Spinal cord (tissue), 10 donors: Measurements from ENCODE around the gene DRICH1. TPM values are rescaled to one million over a fixed set of nuclear protein-coding genes. Genes with fewer than 3 reads are reported as not detected.
"Not testable (repeated sequence)": the region's sequence is repeated elsewhere in the genome, so short reads cannot be mapped to it uniquely, and the experiment has no call there.

Source experiments
- DNase-seq, 6 donors: peaks; one replicate each; pipeline versions ENCODE4 v3.0.0 to v3.0.0-alpha.2; 2013 to 2015; ENCODE audit warnings: low spot score in 6 of 6, low read depth in 4 of 6
- H3K27ac ChIP-seq: one replicate; pipeline ENCODE4 v1.5.1; 2013; ENCODE audit warnings: low read depth, low read length, control low read depth
- H3K27me3 ChIP-seq: one replicate; pipeline ENCODE4 v1.6.1; 2013; ENCODE audit warnings: low read length; ENCODE audit not compliant: control insufficient read depth, insufficient read depth
- H3K36me3 ChIP-seq: one replicate; pipeline ENCODE4 v1.6.1; 2013; ENCODE audit warnings: low read length; ENCODE audit not compliant: control insufficient read depth, insufficient read depth
- H3K4me1 ChIP-seq: one replicate; pipeline ENCODE4 v1.6.1; 2013; ENCODE audit warnings: low read length; ENCODE audit not compliant: control insufficient read depth, insufficient read depth
- H3K4me3 ChIP-seq: one replicate; pipeline ENCODE4 v1.5.1; 2013; ENCODE audit warnings: low read depth, low read length, control low read depth
- H3K9me3 ChIP-seq: one replicate; pipeline ENCODE4 v1.6.1; 2013; ENCODE audit warnings: low read length; ENCODE audit not compliant: control insufficient read depth, insufficient read depth
- WGBS: methylation state at CpG from one replicate; pipeline ENCODE4 v1.1.5; 2013; ENCODE audit warnings: missing lambda C conversion rate; ENCODE audit not compliant: insufficient coverage; 5-methylcytosine and 5-hydroxymethylcytosine counted together
- polyA plus RNA-seq, 2 donors: library from polyadenylated mRNA; unstranded; fragments of 120-200 nt; gene quantifications; one replicate each; pipeline ENCODE4 v1.2.1, GENCODE V29; 2013; ENCODE audit not compliant: insufficient read length in 2 of 2
- total RNA-seq, 2 donors: library from RNA; depleted of rRNA in 1 of 2; stranded (reverse); fragments of 120-200 nt in 1 of 2; fragments of >200 nt in 1 of 2; gene quantifications; one replicate each; pipeline versions ENCODE4 v1.2.3 to v1.2.4, GENCODE V29; 2013 to 2014
- donor health status: healthy.

DRICH1 gene
- total and polyA plus RNA-seq, 4 donors: 0.20 to 3.8 (median 1.2) TPM

DNA sequence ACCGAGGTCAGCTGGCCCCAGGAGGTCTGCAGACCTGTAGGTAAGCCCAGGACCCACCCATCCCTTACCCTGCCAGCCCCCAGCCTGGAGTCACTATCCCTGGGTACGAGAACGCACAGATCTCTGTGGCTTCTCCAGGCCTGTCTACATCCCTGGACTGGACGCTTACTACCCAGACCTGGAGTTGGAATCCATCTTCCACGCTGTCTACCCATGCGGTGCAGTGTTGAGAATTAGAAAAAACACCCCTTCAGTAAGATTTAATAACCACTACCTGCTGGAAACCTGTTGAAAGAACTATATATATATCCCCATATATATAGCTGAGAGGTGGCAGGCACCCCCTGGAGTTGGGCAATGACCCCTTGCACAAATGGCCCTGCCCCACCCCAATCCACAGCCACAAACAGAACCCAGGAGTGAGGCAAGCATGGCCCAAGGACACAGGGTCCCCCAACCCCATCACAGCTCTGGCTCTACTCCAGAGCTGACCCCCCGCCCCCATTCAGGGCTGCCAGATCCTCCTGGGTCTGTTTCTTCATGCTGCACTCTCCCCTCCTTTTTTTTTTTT is 41.0 kb upstream of the DRICH1 start:
- Histone ChIP-seq H3K27ac (no peak overlapping the region), H3K36me3 (peaks cover 46% of the 10 kb centered on the region), H3K9me3 (no peaks in the 10 kb centered on the region), H3K4me3 (no peak overlapping the region), H3K4me1 (no peaks in the 10 kb centered on the region), H3K27me3 (no peaks in the 10 kb centered on the region)
- 68% methylated on average over 3 of the region's 7 CpGs for WGBS
- no peak for DNase-seq

DNA sequence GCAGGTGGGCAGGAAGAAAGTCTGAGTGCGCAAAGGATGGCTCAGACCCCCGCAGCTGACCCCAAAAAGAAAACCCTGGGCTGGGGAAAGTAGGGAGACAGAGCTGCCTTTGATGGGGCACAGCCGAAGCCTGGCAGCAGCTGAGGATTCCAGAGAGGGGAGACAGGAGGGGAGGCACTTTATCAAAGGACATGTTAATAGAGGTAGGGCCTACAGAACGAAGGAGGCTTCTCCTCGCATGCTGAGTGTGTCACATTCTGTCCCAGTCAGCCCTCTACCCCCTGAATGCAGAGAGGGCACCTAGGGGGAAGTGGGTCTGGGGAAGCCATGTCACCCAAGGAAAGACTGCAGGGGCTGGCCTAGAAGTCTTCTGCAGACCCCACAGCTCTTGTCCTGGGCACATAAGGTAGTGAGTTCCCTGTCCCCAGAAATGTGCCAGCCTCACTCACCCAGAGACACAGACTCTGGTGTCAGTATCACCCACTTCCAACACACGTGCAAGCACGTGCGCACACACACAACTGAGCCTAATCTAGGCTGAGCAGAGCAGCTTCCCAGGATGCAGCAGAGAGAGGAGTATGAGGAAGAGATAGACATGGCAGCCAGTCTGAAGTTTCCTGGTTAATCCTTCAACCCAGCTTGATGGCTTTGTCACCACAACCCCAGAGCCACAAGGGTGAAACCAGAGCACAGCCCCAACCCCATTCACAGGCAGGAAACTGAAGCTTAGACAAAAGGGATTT is 40.4 kb upstream of the DRICH1 start:
- not testable (repeated sequence) for H3K9me3 ChIP-seq, H3K4me1 ChIP-seq, H3K27ac ChIP-seq, H3K27me3 ChIP-seq, DNase-seq, H3K4me3 ChIP-seq
- 62% methylated on average over 5 of the region's 8 CpGs for WGBS
- H3K36me3 ChIP-seq: peaks cover 41% of the 10 kb centered on the region

DNA sequence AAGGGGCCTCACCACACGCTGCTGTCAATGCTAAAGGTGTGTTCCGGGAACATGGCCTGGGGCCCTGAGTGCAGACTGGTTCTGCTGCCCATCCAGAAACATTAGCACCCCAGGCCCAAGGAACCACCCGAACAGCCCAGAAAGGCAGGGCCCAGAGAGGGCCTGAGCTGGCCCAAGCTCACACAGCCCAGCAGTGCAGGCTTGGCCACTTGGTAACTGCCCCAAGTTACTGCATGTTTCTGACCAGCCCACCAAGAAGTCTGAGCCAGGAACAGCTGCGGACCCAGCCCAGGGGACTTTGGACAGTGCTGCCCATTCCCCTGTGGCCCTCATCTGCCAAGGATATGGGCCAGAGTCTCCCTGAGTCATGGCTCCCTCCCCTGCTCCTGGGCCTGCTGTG is 39.3 kb upstream of the DRICH1 start:
- no CpG with 5 or more reads among the region's 4 CpGs for WGBS
- H3K36me3 ChIP-seq: peaks cover 31% of the 10 kb centered on the region
- not testable (repeated sequence) for H3K4me3 ChIP-seq, H3K27me3 ChIP-seq, H3K4me1 ChIP-seq, H3K27ac ChIP-seq, H3K9me3 ChIP-seq, DNase-seq

DNA sequence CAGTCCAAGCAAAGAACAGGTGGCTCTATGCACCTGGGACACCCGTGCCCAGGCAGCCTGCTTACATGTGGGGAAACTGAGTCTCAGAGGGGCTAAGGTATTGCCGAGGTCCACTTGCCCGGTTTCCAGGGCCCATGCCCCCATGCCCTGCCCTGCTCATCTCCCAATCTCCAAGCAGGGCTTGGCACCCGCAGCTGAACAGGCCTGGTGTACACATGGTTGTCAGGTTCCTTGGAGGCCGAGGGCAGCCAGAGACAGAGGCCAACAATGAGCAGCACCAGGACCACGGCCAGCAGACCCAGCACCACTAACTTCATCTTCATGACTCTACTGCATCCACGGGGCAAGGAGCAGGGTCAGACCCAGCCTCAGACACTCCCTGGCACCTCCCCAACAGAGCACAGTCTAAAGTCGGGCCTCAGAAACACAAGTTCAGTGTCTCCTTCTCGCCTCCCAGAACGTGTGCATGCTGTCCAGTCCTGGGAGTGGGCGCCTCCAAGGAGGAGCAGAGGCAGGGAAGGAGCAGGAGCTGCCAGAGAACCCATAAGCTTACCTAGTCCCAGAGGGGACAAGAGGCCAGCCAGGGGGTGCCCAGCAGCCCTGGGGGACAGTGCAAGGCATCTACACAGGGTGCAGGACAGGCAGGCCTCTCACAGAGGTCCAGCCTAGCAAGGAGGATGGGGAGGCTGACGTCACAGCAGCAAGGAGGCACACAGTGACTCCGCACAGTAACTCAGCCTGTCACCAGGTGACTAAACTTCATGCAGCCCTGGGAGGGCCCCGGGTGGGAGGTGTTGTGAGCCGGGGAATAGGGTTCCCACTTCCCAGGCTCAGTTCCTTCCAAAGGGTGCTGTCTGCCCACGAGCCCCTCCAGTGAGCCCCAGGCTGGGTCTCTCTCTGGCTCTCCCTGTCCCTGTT is 38.5 kb upstream of the DRICH1 start:
- no peak overlapping the region for H3K27ac ChIP-seq
- H3K4me1 ChIP-seq: no peaks in the 10 kb centered on the region
- no peak for DNase-seq
- H3K36me3 ChIP-seq: peaks cover 26% of the 10 kb centered on the region
- H3K4me3 ChIP-seq: no peak overlapping the region
- H3K9me3 ChIP-seq: no peaks in the 10 kb centered on the region
- H3K27me3 ChIP-seq: no peaks in the 10 kb centered on the region
- WGBS: 87% methylated on average over 14 of the region's 16 CpGs

DNA sequence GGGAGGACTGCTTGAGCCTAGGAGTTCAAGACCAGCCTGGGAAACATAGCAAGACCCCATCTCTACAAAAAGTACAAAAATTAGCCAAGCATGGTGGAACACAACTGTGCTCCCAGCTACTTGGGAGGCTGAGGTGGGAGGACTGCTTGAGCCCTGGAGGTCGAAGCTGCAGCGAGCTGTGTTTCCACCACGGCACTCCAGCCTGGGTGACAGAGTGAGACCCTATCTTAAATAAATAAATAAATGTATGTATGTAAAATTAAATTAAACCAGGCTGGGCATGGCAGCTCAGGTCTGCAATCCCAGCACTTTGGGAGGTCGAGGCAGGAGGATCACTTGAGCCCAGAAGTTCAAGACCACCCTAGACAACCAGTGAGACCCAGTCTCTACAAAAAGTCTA is 28.3 kb upstream of the DRICH1 start:
- not testable (repeated sequence) for H3K4me3 ChIP-seq, H3K27me3 ChIP-seq, H3K4me1 ChIP-seq, H3K27ac ChIP-seq, DNase-seq, H3K9me3 ChIP-seq
- peaks cover 44% of the 10 kb centered on the region for H3K36me3 ChIP-seq
- WGBS: 100% methylated on average over 1 of the region's 4 CpGs

DNA sequence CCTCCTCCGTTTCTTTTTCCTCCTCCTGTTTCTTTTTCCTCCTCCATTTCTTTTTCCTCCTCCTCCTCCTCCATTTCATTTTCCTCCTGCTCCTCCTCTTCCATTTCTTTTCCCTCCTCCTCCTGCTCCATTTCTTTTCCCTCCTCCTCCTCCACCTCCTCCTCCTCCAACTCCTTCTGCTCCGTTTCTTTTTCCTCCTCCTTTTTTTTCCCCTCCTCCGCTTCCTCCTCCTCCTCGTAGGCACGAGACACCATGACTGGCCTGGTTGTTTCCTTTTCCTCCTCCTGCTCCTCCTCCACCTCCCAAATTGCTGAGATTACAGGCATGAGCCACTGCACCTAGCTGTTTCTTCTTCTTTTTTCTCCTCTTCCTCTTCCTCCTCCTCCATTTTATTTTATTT is 25.6 kb upstream of the DRICH1 start:
- Histone ChIP-seq H3K27ac (no peak overlapping the region), H3K9me3 (no peaks in the 10 kb centered on the region), H3K27me3 (no peaks in the 10 kb centered on the region), H3K4me3 (no peak overlapping the region), H3K36me3 (peaks cover 57% of the 10 kb centered on the region), H3K4me1 (no peaks in the 10 kb centered on the region)
- DNase-seq: no peak
- WGBS: 85% methylated on average over 5 of the region's 5 CpGs

DNA sequence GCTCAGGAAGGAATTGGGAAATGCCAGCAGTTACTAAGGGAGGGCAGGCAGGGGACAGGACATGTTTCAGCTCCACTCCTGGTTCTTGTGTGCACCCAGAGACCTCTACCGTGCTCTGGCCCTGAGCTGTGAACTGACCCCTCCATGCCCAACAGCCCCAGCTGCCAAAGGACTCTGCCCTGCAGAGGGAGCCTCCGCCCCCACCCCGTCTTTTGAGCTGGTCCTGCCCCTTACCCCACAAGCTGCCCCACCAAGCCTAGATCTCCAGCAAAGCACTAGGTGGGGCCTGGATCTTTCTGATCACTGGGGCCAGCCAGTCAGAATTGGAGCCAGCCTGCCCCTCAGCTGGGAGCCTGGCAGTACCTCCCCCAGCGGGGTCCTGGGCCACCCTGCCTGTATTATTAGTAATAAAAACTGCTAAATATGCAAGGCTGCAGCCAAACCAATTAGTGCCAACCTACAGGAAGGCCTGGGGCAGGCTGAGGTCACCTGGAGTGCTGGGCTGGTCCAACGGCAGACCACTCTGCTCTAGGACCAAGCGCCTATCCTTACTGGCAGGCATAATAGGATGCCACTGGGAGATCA is 23.9 kb upstream of the DRICH1 start:
- Histone ChIP-seq H3K4me3 (no peak overlapping the region), H3K36me3 (peaks cover 64% of the 10 kb centered on the region), H3K27ac (no peak overlapping the region), H3K9me3 (no peaks in the 10 kb centered on the region), H3K4me1 (no peaks in the 10 kb centered on the region), H3K27me3 (no peaks in the 10 kb centered on the region)
- 88% methylated on average over 4 of the region's 6 CpGs for WGBS
- no peak for DNase-seq

DNA sequence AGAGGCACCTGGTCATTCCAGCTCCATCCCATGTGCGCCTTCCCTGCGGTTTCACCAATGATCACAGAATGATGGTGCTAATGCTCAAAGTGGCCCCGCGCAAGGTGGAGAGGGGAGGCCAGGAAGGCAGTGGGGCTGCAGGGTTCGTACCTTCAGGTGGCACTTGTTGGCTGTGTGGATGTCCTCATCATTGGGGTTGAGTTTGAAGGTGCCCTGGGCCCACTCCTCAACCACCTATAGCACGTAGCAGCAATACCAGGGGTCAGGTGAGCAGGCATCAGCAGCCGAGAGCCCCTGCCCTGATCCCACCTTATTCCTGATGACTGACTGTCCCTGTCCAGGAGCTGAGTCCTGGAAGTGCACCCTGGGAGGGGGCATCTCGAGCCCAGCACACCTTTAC is 20.6 kb upstream of the DRICH1 start:
- no peak for DNase-seq
- H3K27me3 ChIP-seq: no peaks in the 10 kb centered on the region
- H3K4me3 ChIP-seq: no peak overlapping the region
- no peaks in the 10 kb centered on the region for H3K9me3 ChIP-seq
- H3K4me1 ChIP-seq: no peaks in the 10 kb centered on the region
- 96% methylated on average over 8 of the region's 8 CpGs for WGBS
- H3K36me3 ChIP-seq: peaks cover 59% of the 10 kb centered on the region
- no peak overlapping the region for H3K27ac ChIP-seq

DNA sequence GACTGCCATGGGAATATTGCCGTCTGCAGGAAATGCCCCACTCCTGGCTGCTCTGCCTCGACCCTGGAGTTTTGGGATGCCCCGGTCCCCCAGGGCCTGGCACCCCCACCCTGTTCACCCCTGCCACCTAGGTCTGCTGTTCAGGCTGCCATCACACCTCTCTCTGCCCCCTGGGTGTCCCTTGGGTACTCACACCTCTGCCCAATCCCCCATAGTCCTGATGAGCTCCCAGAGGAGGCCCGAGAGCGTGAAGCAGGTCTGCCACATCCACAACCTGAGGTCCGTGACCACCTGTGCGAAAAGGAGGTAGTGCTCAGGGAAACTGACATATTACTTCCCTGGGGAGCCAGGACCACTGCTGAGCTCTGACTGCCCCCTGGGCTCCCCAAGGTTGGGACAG is 20.2 kb upstream of the DRICH1 start:
- Histone ChIP-seq H3K27me3 (no peaks in the 10 kb centered on the region), H3K4me1 (no peaks in the 10 kb centered on the region), H3K4me3 (no peak overlapping the region), H3K27ac (no peak overlapping the region), H3K36me3 (peaks cover 55% of the 10 kb centered on the region), H3K9me3 (no peaks in the 10 kb centered on the region)
- no peak for DNase-seq
- WGBS: 88% methylated on average over 6 of the region's 7 CpGs
